Activated CD4-positive, alpha-beta T cell treated with anti-CD3 and anti-CD28 coated beads, Interleukin-2, amount 50 U/mL, for 48 hours (primary cell): ENCODE data around the gene SRRM4.
"Not testable (repeated sequence)": the region's sequence is repeated elsewhere in the genome, so short reads cannot be mapped to it uniquely, and the experiment has no call there.

ENCODE experiments used
- DNase-seq, 2 experiments: peaks; one replicate each; pipeline ENCODE4 v3.0.0-alpha.2; 2020

The SRRM4 gene

GRCh38 chr12:118981285-118982211, at the start of gene SRRM4:
Gene SRRM4, plus strand, starts transcription at chr12:118981541. Its CDS starts 342 bp downstream, at chr12:118981883.
- DNase-seq, result peak in 1 of 2 experiments; percentile 5

DNA sequence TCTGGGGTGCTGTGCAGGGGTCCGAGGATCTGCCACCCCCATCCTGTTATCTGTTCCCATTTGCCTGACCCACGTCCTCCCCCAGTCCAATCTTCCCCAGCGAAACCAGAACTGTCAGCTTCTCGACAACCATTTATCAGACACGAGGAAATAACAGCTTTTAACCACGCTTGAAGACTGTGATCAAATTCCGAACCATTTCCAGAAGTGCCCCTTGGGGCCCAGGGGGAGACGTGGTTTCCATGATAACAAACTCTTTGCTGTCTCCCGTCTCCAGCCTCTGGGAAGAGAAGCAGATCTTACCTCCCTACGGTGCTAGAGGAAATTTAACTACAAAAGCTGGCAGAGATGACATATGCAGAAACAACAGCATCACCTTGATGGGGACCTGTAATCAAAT, 35.1 kb upstream of the SRRM4 start:
- DNase-seq, result no peak

DNA sequence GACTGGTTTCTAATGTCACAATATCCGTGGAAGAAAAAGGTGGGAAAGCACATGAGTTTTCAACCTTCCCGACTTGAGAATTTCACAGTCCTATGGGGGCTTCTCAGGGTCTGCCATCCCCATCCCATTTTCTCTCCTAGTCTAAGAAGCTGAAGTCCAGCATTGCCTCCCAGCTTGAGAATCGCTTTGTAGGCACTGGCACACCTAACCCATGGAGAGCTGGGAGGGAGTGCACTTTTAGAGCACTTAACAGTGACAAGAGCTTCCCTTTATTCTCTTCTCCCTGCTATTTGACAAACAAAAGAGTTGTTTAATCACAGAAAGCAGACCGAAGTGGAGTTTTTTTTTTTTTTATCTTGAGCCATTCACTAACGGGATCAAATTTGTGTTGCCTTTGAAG, 22.8 kb upstream of the SRRM4 start:
- DNase-seq, result no peak

DNA sequence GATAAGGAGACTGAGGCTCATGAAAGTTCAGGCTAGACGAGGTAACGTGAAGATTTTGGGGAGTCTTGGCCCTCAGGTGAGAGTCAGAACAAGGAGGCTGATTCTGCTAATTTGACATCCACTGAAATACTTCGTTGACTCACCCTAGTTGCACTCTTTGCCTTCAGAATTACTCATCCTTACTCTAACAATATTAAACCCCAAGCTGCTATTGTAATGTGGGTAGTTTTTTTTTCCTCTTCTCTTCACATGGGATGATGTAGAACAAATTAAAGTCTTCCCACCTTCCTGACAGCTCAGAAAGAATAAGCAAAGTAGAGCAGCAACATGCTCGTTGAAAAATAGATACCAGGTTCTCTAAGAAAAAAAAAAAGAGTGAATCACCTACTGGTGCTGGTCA, 22.0 kb upstream of the SRRM4 start:
- no peak for DNase-seq

GRCh38 chr12:118959985-118960560, 21.3 kb upstream of the SRRM4 start:
- DNase-seq, result no peak

GRCh38 chr12:118960865-118961264, 20.5 kb upstream of the SRRM4 start:
- no peak for DNase-seq

- DNase-seq, result no peak
Observed at GRCh38 chr12:118964988-118965387, 16.4 kb upstream of the SRRM4 start.

DNA sequence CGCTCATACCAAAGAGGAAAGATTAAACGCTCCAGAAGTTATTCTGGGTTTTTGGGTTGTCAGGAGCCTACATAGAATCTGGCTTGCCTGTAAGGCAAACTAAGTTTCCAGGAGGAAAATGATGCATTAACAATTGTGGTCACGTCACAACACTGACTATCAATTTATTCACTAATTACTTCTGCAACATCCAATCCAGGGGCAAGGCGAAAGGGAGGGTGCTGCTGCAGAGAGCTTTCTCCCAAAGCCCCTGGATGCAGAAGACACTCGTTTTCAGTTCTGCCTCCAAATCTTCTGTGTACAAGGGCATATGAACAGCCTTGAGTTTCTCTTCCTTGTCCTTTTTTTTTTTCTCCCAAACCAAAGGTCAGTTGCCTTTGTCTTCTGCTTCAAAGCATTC, 10.5 kb upstream of the SRRM4 start:
- no peak for DNase-seq

DNA sequence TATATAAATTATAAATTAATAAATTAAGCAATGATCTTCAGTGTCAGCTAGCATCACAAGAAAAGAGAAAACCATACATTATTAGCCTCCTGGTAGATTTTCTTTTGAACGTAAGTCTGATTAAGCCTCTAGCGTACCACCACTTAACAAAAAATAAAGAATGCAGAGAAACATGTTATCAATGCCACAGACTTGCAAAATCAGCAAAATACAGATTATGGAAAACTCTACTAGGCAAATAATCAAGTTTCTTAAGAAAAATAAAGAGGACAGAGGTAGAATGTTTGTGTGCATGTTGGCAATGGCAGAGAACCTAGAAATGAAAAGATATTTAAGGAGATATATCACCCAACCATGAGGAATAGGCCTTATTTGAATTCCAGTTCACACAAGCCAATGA, 8.4 kb upstream of the SRRM4 start:
- no peak for DNase-seq

DNA sequence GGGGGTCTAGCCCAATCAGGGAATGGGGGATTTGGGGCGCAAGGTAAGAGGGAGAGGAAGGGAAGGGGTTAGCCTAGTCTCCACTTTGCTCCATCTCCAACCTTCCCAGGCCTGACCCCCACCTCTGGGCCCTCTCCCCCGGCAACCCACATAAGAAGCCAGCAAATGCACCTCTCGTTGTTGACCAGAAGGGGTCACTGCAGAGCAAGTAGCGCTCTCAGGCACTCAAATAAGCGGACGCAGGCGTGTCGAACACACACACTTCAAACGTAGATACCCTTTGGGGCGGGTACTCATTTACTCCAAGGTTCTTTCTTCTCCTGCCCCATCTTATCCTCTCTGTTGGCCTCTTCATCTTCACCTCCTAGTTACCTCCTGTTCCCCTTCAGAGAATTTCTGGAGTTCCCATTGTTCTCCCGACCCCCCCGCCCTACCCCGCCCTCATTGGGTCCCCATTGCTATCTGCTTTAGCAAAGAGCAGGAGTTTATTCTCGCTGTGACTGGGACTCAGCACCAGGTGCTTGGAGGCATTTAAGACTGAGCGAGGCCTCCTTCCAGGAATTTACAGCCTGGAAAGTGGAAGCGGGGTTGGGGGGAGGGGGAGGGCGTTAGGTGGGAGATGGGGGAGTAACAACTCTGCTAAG, 1.5 kb upstream of the SRRM4 start:
- DNase-seq, result peak; percentile 9 to 14

DNA sequence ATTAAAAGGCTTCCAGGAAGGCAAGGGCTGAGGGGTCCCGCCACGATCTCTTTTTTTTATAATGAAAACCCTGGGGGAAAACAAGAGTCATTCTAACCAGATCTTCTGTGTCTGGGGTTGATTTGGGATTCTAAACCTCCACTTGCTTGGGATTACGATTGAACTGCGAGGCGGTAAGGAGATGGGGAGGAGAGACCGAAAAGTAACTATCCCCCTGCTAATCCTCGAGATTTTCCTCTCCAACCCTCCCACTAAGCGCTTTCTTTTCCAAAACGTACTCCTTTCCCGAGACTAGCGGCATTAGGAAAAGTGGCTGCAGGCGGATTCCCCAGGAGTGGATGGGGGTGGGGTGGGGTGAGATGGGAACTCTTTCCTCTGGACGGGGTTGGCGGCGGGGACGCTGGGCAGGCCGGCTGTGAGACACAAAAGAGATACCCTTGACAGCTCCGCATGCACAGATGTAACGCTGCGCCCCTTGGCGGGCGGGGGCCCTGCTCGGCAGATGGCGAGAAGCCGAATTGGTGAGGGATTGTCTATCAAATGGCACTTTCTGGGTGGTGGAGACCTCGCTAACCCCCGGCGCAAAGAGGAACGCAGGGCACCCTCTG, 830 bp upstream of the SRRM4 start:
- DNase-seq, result no peak

- DNase-seq, result no peak
Observed at GRCh38 chr12:118982302-118982701, 961 bp downstream of the SRRM4 start.

GRCh38 chr12:118982984-118983761, 1.8 kb downstream of the SRRM4 start:
- DNase-seq, result no peak

DNA sequence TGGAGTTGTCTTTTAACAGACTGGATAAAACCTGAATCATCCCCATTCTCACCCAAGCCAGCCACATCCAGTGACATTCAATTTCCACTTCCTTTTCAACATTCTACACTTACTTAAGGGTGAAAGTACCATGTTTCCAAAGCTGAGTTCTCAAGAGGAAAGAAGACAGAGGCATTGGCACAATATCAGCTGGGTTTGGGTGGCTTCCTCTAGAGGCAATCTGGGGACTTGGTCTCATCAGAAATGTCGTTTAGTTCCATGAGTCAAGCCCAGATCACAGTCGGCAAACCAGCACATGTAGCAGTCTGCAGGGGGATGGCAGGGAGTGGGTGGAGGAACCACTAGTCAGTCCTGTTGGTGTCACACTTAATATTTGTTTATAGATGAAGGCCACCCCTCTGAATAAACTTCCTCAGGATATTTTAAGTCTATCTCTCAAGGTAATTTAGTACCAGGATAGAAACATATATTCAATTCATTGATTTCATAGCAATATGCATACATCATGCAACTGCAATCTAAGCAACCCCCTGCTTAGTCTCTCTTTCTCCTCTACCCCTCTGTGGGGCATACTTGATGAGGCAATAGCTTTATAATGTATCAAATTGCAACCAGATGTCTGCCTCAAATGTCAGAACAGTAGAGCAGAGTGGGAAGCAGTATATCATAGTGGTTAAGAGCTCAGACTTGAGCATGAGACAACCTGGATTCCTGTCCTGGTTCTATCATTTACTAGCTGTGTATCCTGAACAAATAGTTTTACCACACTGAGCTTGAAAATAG, 3.0 kb downstream of the SRRM4 start:
- no peak for DNase-seq

DNA sequence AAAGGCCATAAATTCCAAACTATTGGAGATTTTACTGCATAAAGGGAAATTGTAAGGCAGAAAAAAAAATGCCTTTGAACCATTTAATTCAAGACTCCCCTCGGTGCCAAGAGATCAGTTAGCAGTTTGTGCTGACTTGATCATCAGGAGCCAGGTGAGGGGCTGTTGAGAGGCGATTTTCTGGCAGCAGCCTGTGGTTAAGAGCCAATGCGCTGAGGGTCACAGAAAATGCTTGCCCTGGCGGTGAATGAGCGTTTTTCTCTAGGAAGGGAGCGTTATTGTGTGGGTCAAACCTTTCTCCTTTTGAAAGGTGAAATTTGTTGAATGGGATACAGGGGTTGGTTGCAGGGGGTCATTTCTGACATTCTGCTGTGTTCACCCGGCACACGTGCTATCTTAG, 4.7 kb downstream of the SRRM4 start:
- DNase-seq, result no peak

- no peak for DNase-seq
Observed at GRCh38 chr12:118999107-118999506, 17.8 kb downstream of the SRRM4 start.

DNA sequence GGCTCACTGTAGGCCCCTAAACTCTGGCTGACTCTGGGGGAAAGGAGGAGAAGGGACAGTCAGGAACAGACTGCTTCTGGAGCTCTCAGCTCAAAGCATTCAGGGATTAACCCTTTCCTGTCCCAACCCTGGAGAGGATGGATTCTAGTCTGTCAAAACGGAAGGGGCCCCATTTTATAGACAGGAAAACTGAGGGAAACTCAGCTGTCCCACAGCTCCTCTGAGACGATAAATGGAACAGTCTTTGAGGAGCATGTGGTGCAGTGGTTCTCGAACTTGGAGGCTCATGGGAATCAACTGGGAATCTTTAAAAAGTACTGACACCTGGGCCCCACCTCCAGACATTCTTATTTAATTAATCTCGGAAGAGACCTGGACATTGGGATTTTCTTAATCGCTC, 23.7 kb downstream of the SRRM4 start:
- DNase-seq, result no peak

- no peak for DNase-seq
Observed at GRCh38 chr12:119005913-119006312, 24.6 kb downstream of the SRRM4 start.

GRCh38 chr12:119006746-119007145, 25.4 kb downstream of the SRRM4 start:
- no peak for DNase-seq

DNA sequence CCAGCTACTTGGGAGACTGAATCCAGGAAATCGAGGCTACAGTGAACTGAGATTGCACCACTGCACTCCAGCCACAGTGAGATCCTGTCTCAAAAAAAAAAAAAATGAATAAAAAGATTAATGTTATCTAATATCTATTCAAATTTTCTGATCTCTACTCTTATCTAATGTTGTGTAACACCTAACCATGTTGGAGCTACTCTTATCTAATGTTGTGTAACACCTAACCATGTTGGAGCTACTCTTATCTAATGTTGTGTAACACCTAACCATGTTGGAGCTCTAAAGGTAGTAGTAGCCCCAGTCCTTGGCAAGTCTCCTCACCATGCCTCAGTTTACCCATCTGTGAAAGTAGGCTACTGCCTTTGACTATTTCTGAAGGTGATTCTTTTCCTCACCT, 26.9 kb downstream of the SRRM4 start:
- DNase-seq, result not testable (repeated sequence)

GRCh38 chr12:119008691-119009221, 27.4 kb downstream of the SRRM4 start:
- DNase-seq, result no peak

- no peak for DNase-seq
Observed at GRCh38 chr12:119011231-119011630, 29.9 kb downstream of the SRRM4 start.
